NB4 (cell line): ENCODE data around the gene CAMTA1.

Source experiments
- CTCF ChIP-seq: IDR thresholded peaks from one replicate; pipeline ENCODE4 v1.5.1; 2012; ENCODE audit warnings: low read depth, low read length
- MAX ChIP-seq: IDR thresholded peaks from 2 replicates; pipeline ENCODE4 v1.6.1; 2011; ENCODE audit warnings: low read depth, low read length
- MYC ChIP-seq: IDR thresholded peaks from 2 replicates; pipeline ENCODE4 v1.6.1; 2011; ENCODE audit warnings: low read depth, low read length
- POLR2A ChIP-seq: IDR thresholded peaks from 2 replicates; pipeline ENCODE4 v1.6.1; 2011; ENCODE audit warnings: mild to moderate bottlenecking; ENCODE audit not compliant: insufficient read length; ENCODE audit errors: extremely low read depth

DNA sequence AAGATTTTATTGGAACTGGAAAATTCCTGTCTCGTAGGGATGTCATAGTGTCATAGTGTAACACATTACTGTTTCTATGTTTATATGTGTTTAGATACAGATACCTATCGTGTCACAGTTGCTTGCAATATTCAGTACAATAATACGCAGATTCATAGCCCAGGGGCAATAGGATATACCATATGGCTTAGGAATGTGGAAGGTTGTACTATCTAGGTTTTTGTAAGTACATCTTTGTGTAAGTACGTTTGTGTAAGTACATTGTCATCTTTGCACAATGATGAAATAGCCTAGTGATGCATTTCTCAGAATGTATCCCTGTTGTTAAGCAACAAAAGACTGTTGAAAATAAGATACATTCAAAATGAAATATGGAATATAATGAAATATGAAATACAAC, 68.9 kb downstream of the CAMTA1 start:
- TF ChIP-seq POLR2A (no peak), CTCF (no peak), MYC (no peak), MAX (no peak)
